Neural cell (in vitro differentiated cells): Measurements from ENCODE around the gene SMARCB1. TPM values are rescaled to one million over a fixed set of nuclear protein-coding genes. Genes with fewer than 3 reads are reported as not detected.

ENCODE experiments used
- H2AFZ ChIP-seq: fragments of 200-600, 300-800 bp; sonication (generic), shearing (Covaris generic); 2 replicates; pipeline ENCODE4 v1.6.0; 2014; ENCODE audit warnings: low read depth, mild to moderate bottlenecking, antibody characterized with exemption, low read length, moderate library complexity
- H3F3A ChIP-seq: fragments of 200-600 bp; shearing (Covaris generic); 2 replicates; pipeline ENCODE4 v1.6.1; 2016; ENCODE audit warnings: mild to moderate bottlenecking, moderate library complexity, mixed read lengths, antibody characterized with exemption, low read length; ENCODE audit not compliant: insufficient read depth, poor library complexity, severe bottlenecking
- H3K27ac ChIP-seq: fragments of 200-600, 300-800 bp; sonication (generic), shearing (Covaris generic); 2 replicates; pipeline ENCODE4 v1.5.1; 2014; ENCODE audit warnings: mild to moderate bottlenecking, low read length, moderate library complexity
- H3K27me3 ChIP-seq: fragments of 300-800, 200-600 bp; sonication (generic), shearing (Covaris generic); 2 replicates; pipeline ENCODE4 v1.6.0; 2014; ENCODE audit warnings: mild to moderate bottlenecking, low read depth, low read length, moderate library complexity; ENCODE audit not compliant: insufficient read depth
- H3K36me3 ChIP-seq: fragments of 300-800, 200-600 bp; sonication (generic), shearing (Covaris generic); 2 replicates; pipeline ENCODE4 v1.5.1; 2014; ENCODE audit warnings: mild to moderate bottlenecking, antibody characterized with exemption, low read length, moderate library complexity; ENCODE audit not compliant: insufficient read depth
- H3K4me2 ChIP-seq: fragments of 300-800, 200-600 bp; sonication (generic), shearing (Covaris generic); 2 replicates; pipeline ENCODE4 v1.6.0; 2014; ENCODE audit warnings: mild to moderate bottlenecking, low read length
- H3K4me3 ChIP-seq: fragments of 300-800, 200-600 bp; sonication (generic), shearing (Covaris generic); 2 replicates; pipeline ENCODE4 v1.5.1; 2014; ENCODE audit warnings: mild to moderate bottlenecking, low read length, moderate library complexity
- H3K79me2 ChIP-seq: fragments of 200-600 bp; shearing (Covaris generic); replicated peaks from 2 replicates; pipeline ENCODE4 v1.6.0; 2014; ENCODE audit warnings: mild to moderate bottlenecking, low read length, moderate library complexity; ENCODE audit not compliant: insufficient read depth
- H3K9ac ChIP-seq: fragments of 300-800, 200-600 bp; sonication (generic), shearing (Covaris generic); 2 replicates; pipeline ENCODE4 v1.6.1; 2016; ENCODE audit warnings: mild to moderate bottlenecking, low read length, mixed read lengths
- H3K9me2 ChIP-seq: fragments of 200-600 bp; shearing (Covaris generic); 2 replicates; pipeline ENCODE4 v1.6.1; 2016; ENCODE audit warnings: mild to moderate bottlenecking, low read length, mixed read lengths; ENCODE audit not compliant: insufficient read depth
- H3K9me3 ChIP-seq: fragments of 200-600, 300-800 bp; sonication (generic), shearing (Covaris generic); 2 replicates; pipeline ENCODE4 v1.6.1; 2016; ENCODE audit warnings: mild to moderate bottlenecking, mixed run types, low read length, moderate library complexity, mixed read lengths
- H4K20me1 ChIP-seq: fragments of 200-600 bp; shearing (Covaris generic); 2 replicates; pipeline ENCODE4 v1.6.1; 2016; ENCODE audit warnings: mild to moderate bottlenecking, mixed run types; ENCODE audit not compliant: insufficient read depth
- EP300 ChIP-seq: fragments of 450-650 bp; conservative IDR thresholded peaks from 2 replicates; pipeline ENCODE4 v1.6.1; 2014; ENCODE audit warnings: antibody characterized with exemption, mild to moderate bottlenecking, moderate library complexity; ENCODE audit not compliant: poor library complexity, severe bottlenecking
- EZH2 ChIP-seq: fragments of 200-600, 300-800 bp; shearing (Covaris generic), sonication (generic); IDR thresholded peaks from 2 replicates; pipeline ENCODE4 v1.6.1; 2014; ENCODE audit warnings: antibody characterized with exemption, low read length, borderline replicate concordance, mild to moderate bottlenecking; ENCODE audit not compliant: insufficient read depth, poor library complexity, severe bottlenecking
- MXI1 ChIP-seq: fragments of 450-650 bp; conservative IDR thresholded peaks from 2 replicates; pipeline ENCODE4 v1.6.1; 2014; ENCODE audit warnings: antibody characterized with exemption, mild to moderate bottlenecking; ENCODE audit not compliant: poor library complexity, severe bottlenecking
- POLR2AphosphoS5 ChIP-seq: IDR thresholded peaks from 2 replicates; pipeline ENCODE4 v1.6.1; 2012
- RAD21 ChIP-seq: fragments of 450-650 bp; conservative IDR thresholded peaks from 2 replicates; pipeline ENCODE4 v1.6.1; 2014; ENCODE audit warnings: antibody characterized with exemption, mild to moderate bottlenecking, moderate library complexity
- REST ChIP-seq: IDR thresholded peaks from 2 replicates; pipeline ENCODE4 v1.6.1; 2012; ENCODE audit warnings: borderline replicate concordance
- SMC3 ChIP-seq: fragments of 450-650 bp; conservative IDR thresholded peaks from 2 replicates; pipeline ENCODE4 v1.6.1; 2014; ENCODE audit warnings: antibody characterized with exemption, mild to moderate bottlenecking, moderate library complexity; ENCODE audit not compliant: poor library complexity
- TAF1 ChIP-seq: IDR thresholded peaks from 2 replicates; pipeline ENCODE4 v1.6.1; 2012; ENCODE audit warnings: low read depth
- polyA plus RNA-seq: library from polyadenylated mRNA; depleted of rRNA; stranded (reverse); fragments of >200 nt; gene quantifications from 2 replicates; pipeline ENCODE4 v1.2.3, GENCODE V29; 2014
- TF ChIP-seq, protein P1 (sequence below): fragments of 450-650 bp; IDR thresholded peaks from 2 replicates; pipeline ENCODE4 v1.5.1; 2014; ENCODE audit warnings: antibody characterized with exemption, mild to moderate bottlenecking, moderate library complexity; ENCODE audit not compliant: poor library complexity, severe bottlenecking

Gene SMARCB1
- polyA plus RNA-seq, 1 donor from 2014 or later: 97.5 TPM

DNA sequence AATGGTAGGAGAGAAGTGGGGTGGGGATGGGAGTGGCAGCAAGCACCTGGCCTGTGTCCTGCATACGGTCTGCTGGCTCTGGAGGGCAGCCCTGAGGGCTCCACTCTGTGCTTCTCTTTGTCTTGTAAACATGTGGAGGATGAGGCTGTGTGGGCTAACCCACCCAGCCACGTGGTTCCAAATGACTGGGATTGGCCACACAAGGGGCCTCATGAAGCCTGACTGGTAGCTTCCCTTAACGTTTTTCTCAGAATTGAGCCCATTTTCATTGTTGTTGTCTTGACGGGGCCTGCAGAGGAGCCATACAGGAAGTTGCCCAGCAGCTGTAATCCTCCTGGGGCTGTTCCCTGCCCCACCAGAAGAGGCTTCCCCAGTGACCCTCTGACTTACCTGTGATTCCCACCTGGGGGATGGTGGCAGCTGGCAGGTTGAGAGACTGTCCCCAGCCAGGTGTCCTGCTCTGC lies 34.0 kb downstream of the SMARCB1 start:
- Histone ChIP-seq H3K27ac (no peak overlapping the region), H2AFZ (no peak overlapping the region), H3K9ac (no peak overlapping the region), H3F3A (no peaks in the 10 kb centered on the region), H4K20me1 (no peaks in the 10 kb centered on the region), H3K9me3 (no peaks in the 10 kb centered on the region), H3K27me3 (no peaks in the 10 kb centered on the region), H3K4me2 (no peak overlapping the region), H3K79me2 (no peaks in the 10 kb centered on the region), H3K9me2 (no peaks in the 10 kb centered on the region), H3K36me3 (peaks cover 12% of the 10 kb centered on the region), H3K4me3 (no peak overlapping the region)
- no peak for TF ChIP-seq EZH2
- TF ChIP-seq REST: no peak
- no peak for TF ChIP-seq RAD21
- TF ChIP-seq, protein P1, sequence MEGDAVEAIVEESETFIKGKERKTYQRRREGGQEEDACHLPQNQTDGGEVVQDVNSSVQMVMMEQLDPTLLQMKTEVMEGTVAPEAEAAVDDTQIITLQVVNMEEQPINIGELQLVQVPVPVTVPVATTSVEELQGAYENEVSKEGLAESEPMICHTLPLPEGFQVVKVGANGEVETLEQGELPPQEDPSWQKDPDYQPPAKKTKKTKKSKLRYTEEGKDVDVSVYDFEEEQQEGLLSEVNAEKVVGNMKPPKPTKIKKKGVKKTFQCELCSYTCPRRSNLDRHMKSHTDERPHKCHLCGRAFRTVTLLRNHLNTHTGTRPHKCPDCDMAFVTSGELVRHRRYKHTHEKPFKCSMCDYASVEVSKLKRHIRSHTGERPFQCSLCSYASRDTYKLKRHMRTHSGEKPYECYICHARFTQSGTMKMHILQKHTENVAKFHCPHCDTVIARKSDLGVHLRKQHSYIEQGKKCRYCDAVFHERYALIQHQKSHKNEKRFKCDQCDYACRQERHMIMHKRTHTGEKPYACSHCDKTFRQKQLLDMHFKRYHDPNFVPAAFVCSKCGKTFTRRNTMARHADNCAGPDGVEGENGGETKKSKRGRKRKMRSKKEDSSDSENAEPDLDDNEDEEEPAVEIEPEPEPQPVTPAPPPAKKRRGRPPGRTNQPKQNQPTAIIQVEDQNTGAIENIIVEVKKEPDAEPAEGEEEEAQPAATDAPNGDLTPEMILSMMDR: no peak
- TF ChIP-seq EP300: no peak
- no peak for TF ChIP-seq MXI1
- no peak for TF ChIP-seq SMC3
- no peak for TF ChIP-seq POLR2AphosphoS5
- TF ChIP-seq TAF1: no peak

DNA sequence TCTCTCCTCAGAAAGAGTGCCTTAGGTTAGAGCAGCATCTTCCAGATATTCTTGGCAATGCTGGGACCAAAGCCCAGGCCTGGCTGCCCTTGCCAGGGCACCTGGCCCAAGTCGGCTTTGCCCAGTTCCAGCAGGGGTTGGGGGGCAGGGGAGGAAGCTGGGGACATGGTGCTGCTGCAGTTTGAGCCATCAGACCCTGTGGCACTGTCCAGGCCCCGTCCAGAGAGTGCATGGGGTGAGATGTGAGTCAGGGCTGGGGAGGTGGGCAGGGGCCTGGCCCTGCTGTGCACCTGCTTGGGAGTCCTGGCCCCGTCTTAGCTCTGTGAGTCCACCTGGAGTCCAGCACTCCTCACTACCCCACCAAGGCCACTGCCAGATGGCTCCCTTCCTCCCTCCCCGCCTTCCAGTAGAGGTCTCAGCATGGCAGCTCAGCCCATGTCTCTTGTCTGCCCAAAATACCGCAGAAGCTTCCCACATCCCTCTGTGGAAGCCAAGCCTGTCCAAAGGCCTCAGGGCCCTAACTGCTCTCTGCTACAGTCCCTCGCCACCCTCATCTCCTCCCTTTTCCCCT lies 35.4 kb downstream of the SMARCB1 start:
- no peak overlapping the region for H3K9ac ChIP-seq
- no peak overlapping the region for H2AFZ ChIP-seq
- H4K20me1 ChIP-seq: no peaks in the 10 kb centered on the region
- H3F3A ChIP-seq: no peaks in the 10 kb centered on the region
- H3K27ac ChIP-seq: no peak overlapping the region
- no peak overlapping the region for H3K4me2 ChIP-seq
- no peaks in the 10 kb centered on the region for H3K79me2 ChIP-seq
- peaks cover 5% of the 10 kb centered on the region for H3K36me3 ChIP-seq
- TF ChIP-seq, protein P1: no peak
- TF ChIP-seq POLR2AphosphoS5: no peak
- no peak for TF ChIP-seq RAD21
- TF ChIP-seq MXI1: no peak
- no peak for TF ChIP-seq EZH2
- TF ChIP-seq SMC3: no peak
- no peak for TF ChIP-seq TAF1
- no peak for TF ChIP-seq REST
- no peak for TF ChIP-seq EP300
- no peaks in the 10 kb centered on the region for H3K9me2 ChIP-seq
- no peak overlapping the region for H3K4me3 ChIP-seq
- H3K9me3 ChIP-seq: no peaks in the 10 kb centered on the region
- no peaks in the 10 kb centered on the region for H3K27me3 ChIP-seq
